Esophagus squamous epithelium (tissue), 5 donors: ENCODE measurements around the gene DIS3L2. TPM values are rescaled to one million over a fixed set of nuclear protein-coding genes. Genes with fewer than 3 reads are reported as not detected.
"Not testable (repeated sequence)": the region's sequence is repeated elsewhere in the genome, so short reads cannot be mapped to it uniquely, and the experiment has no call there.

Experiments used
- DNase-seq: peaks from one replicate; lab custom pipeline; 2025; lab: John Stamatoyannopoulos, UW
- H3K27ac ChIP-seq, 4 donors: fragments of 200-600 bp; sonication (generic); one replicate each; pipeline ENCODE4 v1.5.1; 2016 to 2019; ENCODE audit warnings: mild to moderate bottlenecking in 1 of 4
- H3K27me3 ChIP-seq, 4 donors: fragments of 200-600 bp; sonication (generic); 1 replicate in 3 of 4; 2 replicates in 1 of 4; pipeline versions ENCODE4 v1.5.1 to v1.6.0; 2017 to 2021; ENCODE audit warnings: antibody characterized with exemption in 1 of 4
- H3K36me3 ChIP-seq, 3 donors: fragments of 200-600 bp; sonication (generic); one replicate each; pipeline ENCODE4 v1.5.1; 2016 to 2019
- H3K4me1 ChIP-seq, 3 donors: fragments of 200-600 bp; sonication (generic); one replicate each; pipeline ENCODE4 v1.5.1; 2017 to 2019
- H3K4me3 ChIP-seq, 4 donors: fragments of 200-600 bp; sonication (generic); 1 replicate in 3 of 4; 2 replicates in 1 of 4; pipeline ENCODE4 v1.5.1; 2016 to 2019; ENCODE audit warnings: mild to moderate bottlenecking in 2 of 4, moderate library complexity in 1 of 4
- H3K9me3 ChIP-seq, 3 donors: fragments of 200-600 bp; sonication (generic); one replicate each; pipeline ENCODE4 v1.5.1; 2016 to 2019
- POLR2A ChIP-seq, 4 donors: fragments of 450-650 bp; IDR thresholded peaks; one replicate each; pipeline ENCODE4 v1.6.1; 2017; ENCODE audit warnings: antibody characterized with exemption in 4 of 4, mild to moderate bottlenecking in 4 of 4, moderate library complexity in 3 of 4
- WGBS, 2 donors: methylation state at CpG; one replicate each; pipeline ENCODE4 v1.1.5; 2018; 5-methylcytosine and 5-hydroxymethylcytosine counted together
- intact Hi-C: fragments of 100-400 bp; cut with DNase I; formaldehyde crosslinking; loops from one replicate; pipeline ENCODE4 v1.15.0; 2022
- total RNA-seq, 4 donors: library from RNA; depleted of rRNA; stranded (reverse); fragments of >200 nt; gene quantifications; one replicate each; pipeline ENCODE4 v1.1.0, GENCODE V29; 2016
- TF ChIP-seq, protein P1 (sequence below), 6 experiments: fragments of 450-650 bp in 4 of 6; fragments of 200-600 bp in 2 of 6; sonication (generic) in 2 of 6; IDR thresholded peaks; one replicate each; pipeline ENCODE4 v1.5.1; 2016 to 2019; ENCODE audit warnings: antibody characterized with exemption in 6 of 6, mild to moderate bottlenecking in 4 of 6, moderate library complexity in 4 of 6
- donor health status: DM: yes; HTN: yes; CAD: no.

Gene DIS3L2
- total RNA-seq, 4 donors from 2014 or later: 14.5 to 42.8 (median 32.4) TPM

DNA sequence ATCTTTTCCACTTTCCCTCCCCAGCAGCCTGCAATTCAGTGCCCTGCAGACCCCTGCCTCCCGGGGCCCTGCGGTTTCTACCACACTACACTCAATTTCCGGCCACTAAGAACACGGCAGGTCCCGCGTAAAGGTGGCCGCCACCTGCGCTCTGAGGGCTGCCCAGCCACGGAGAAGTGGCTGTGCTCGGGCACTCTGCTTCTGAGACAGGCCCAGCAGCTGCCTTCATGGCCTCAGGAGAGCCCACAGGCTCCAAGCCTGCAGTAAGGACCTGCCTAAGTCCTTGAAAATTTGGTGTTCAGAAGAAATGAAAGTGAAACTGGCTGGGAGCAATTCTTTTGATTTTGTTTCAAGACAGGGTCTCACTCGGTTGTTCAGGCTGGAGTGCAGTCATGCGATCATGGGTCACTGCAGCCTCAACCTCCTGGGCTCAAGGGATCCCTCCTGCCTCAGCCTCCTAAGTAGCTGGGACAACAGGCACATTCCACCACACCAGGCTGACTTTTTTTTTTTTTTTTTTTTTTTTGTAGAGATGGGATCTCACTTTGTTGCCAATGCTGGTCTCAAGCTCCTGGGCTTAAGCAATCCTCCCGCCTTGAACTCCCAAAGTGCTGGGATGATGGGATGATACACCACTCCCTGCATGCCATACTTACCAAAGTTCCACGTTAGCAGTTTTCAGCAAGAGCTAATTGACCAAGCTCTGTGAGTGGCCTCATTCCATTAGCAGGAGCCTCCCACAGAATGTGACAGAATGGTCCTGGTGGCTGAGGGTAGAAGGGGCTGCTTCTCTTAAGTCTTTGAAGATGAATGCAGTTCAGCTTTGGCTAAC lies 402.5 kb downstream of the DIS3L2 start:
- Histone ChIP-seq H3K36me3 (no peaks in the 10 kb centered on the region), H3K9me3 (no peaks in the 10 kb centered on the region), H3K27ac (no peak overlapping the region), H3K27me3 (peaks cover 0 to 15% (median 0%) of the 10 kb centered on the region in 4 donors), H3K4me1 (peaks cover 0 to 3% (median 0%) of the 10 kb centered on the region in 3 donors), H3K4me3 (peak overlapping the region in 2 of 4 donors; percentile 16 to 44)
- no peak for TF ChIP-seq POLR2A (IDR thresholded peaks at IDR 0.05)
- TF ChIP-seq, protein P1, sequence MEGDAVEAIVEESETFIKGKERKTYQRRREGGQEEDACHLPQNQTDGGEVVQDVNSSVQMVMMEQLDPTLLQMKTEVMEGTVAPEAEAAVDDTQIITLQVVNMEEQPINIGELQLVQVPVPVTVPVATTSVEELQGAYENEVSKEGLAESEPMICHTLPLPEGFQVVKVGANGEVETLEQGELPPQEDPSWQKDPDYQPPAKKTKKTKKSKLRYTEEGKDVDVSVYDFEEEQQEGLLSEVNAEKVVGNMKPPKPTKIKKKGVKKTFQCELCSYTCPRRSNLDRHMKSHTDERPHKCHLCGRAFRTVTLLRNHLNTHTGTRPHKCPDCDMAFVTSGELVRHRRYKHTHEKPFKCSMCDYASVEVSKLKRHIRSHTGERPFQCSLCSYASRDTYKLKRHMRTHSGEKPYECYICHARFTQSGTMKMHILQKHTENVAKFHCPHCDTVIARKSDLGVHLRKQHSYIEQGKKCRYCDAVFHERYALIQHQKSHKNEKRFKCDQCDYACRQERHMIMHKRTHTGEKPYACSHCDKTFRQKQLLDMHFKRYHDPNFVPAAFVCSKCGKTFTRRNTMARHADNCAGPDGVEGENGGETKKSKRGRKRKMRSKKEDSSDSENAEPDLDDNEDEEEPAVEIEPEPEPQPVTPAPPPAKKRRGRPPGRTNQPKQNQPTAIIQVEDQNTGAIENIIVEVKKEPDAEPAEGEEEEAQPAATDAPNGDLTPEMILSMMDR (IDR thresholded peaks at IDR 0.05): no peak
- intact Hi-C loops: no loop called here
- 50 to 52% methylated on average over 4 to 9 of the region's 14 CpGs for WGBS, 2 donors
- DNase-seq: no peak

DNA sequence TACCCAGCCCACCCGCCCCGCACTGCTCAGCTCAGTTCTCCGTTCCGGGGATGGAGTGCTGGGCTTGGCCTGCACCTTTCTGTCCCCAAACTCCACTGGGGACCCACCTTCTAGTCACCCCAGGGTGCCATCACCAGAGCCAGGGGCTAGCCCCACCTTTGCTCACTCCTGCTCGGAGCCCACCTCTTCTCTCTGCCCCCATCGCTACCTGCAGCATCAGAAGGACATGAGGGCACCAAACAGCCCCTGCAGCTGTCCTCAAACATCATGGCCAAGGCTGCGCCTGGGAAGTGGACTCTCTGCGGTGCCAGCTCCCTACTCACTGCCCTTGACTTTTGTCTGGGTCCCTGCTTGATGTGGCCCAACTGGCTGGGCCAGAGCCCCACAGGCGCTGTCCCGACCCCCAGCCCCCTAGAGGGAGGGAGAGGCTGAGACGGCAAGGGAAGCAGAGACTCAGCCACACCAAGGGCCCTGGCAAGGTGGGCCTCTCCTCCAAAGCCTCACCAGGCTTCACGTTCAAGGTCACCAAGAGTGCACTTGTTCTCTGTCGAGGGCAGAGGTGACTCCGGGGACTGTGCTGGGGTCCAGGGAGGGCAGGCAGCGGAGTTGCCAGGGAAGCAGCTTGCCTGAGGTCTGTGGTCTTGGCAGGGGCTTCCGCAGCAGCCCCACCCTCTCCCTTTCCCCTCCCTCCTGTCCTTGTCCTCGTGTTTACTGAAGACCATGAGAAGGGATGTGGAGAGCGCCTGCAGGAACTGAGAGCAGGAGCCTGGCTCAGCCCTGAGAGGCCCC lies 403.5 kb downstream of the DIS3L2 start:
- H3K27ac ChIP-seq, H3K36me3 ChIP-seq, H3K4me3 ChIP-seq, intact Hi-C loops, H3K9me3 ChIP-seq, H3K4me1 ChIP-seq, DNase-seq: not testable (repeated sequence)
- H3K27me3 ChIP-seq: peaks cover 0 to 23% (median 0%) of the 10 kb centered on the region in 4 donors
- 87% methylated on average over 6 of the region's 18 CpGs; no CpG with 5 or more reads in 1 of the 2 donors for WGBS, 2 donors

DNA sequence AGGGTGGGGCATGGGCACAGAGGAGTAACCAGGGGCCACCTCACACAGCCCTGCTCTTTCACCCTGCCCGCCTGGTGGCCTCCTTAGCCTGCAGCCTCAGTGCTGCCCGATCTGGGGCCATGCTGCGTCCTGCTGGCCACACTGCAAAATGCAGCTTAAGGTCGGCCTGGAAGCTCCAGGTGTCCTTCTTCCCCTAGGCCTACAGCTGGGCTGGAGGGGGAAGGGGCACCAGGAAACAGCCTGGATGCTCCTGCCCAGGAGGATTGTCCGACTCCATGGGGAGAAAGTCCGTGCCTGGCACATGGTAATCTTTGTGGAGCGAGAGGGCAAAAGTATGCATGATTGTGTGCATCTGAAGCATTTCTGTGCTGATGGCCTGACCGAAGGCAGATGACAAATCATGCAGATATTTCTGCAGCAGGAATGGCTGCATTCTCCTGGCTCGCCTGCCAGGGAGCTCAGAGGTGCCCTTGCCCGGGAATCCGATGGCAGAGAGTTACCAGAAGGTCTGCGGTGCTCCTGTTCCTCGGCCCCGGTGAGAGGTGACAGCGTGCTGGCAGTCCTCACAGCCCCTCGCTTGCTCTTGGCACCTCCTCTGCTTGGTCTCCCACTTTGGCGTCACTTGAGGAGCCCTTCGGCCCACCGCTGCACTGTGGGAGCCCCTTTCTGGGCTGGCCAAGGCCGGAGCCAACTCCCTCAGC lies 404.3 kb downstream of the DIS3L2 start:
- TF ChIP-seq, protein P1 (IDR thresholded peaks at IDR 0.05): peak in 4 of 6 experiments; percentile 6 to 56 (median 38)
- no peak for TF ChIP-seq POLR2A (IDR thresholded peaks at IDR 0.05)
- 86 to 88% methylated on average over 5 to 7 of the region's 20 CpGs for WGBS, 2 donors

DNA sequence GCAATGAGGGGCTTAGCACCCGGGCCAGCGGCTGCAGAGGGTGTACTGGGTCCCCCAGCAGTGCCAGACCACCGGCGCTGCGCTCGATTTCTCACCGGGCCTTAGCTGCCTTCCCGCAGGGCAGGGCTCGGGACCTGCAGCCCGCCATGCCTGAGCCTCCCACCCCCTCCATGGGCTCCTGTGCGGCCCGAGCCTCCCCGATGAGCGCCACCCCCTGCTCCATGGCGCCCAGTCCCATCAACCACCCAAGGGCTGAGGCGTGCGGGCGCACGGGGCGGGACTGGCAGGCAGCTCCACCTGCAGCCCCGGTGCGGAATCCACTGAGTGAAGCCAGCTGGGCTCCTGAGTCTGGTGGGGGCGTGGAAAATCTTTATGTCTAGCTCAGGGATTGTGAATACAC lies 404.9 kb downstream of the DIS3L2 start:
- 80% methylated on average over 2 of the region's 23 CpGs; no CpG with 5 or more reads in 1 of the 2 donors for WGBS, 2 donors
- DNase-seq, H3K36me3 ChIP-seq, H3K9me3 ChIP-seq, H3K4me1 ChIP-seq, H3K27ac ChIP-seq, intact Hi-C loops, H3K4me3 ChIP-seq: not testable (repeated sequence)
- H3K27me3 ChIP-seq: peaks cover 0 to 23% (median 0%) of the 10 kb centered on the region in 4 donors

More for the DNA sequence above, 404.3 kb downstream of the DIS3L2 start:
- H3K9me3 ChIP-seq: no peaks in the 10 kb centered on the region
- H3K36me3 ChIP-seq: no peaks in the 10 kb centered on the region
- peaks cover 0 to 23% (median 0%) of the 10 kb centered on the region in 4 donors for H3K27me3 ChIP-seq
- intact Hi-C loops: no loop called here
- no peak for DNase-seq
- H3K4me1 ChIP-seq: peaks cover 0 to 3% (median 0%) of the 10 kb centered on the region in 3 donors
- H3K27ac ChIP-seq: no peak overlapping the region
- no peak overlapping the region for H3K4me3 ChIP-seq

DNA sequence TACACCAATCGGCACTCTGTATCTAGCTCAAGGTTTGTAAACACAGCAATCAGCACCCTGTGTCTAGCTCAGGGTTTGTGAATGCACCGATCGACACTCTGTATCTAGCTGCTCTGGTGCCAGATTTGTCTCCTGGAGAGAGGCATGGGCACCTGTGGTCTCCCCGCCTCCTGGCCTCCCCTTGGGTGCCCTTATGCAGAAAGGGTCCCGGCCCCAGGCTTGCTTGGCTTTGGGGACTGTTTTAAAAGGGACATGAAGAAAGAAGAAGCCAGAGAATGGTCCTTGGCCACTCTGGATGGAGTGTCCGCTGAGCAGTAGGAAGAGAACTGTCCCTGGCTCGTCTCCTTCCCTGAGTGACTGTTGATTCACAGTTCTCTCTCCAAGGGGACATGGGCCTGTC lies 405.5 kb downstream of the DIS3L2 start:
- no peaks in the 10 kb centered on the region for H3K36me3 ChIP-seq
- TF ChIP-seq POLR2A (IDR thresholded peaks at IDR 0.05): no peak
- TF ChIP-seq, protein P1 (IDR thresholded peaks at IDR 0.05): no peak
- intact Hi-C loops: no loop called here
- no peaks in the 10 kb centered on the region for H3K9me3 ChIP-seq
- H3K4me1 ChIP-seq: peaks cover 0 to 3% (median 0%) of the 10 kb centered on the region in 3 donors
- peaks cover 0 to 23% (median 0%) of the 10 kb centered on the region in 4 donors for H3K27me3 ChIP-seq
- H3K4me3 ChIP-seq: no peak overlapping the region
- WGBS, 2 donors: 64 to 68% methylated on average over 2 to 5 of the region's 7 CpGs
- DNase-seq: no peak
- no peak overlapping the region for H3K27ac ChIP-seq
